Measurements from ENCODE around the gene CDC7.

- TF ChIP-seq CTCF (conservative IDR thresholded peaks at IDR 0.05) (no peak), ZFX (IDR thresholded peaks at IDR 0.05) (no peak)
Observed at GRCh38 chr1:91568261-91568660, 67.6 kb downstream of the CDC7 start.
